OCI-LY1 (cell line): ENCODE results near the gene MED13L.

Source experiments
- CTCF ChIP-seq: fragments of 200-600 bp; sonication (generic), shearing (Covaris generic); IDR thresholded peaks from 2 replicates; pipeline ENCODE4 v1.5.1; 2017; ENCODE audit warnings: mild to moderate bottlenecking, antibody characterized with exemption, low read length, moderate library complexity, mixed read lengths
- EZH2 ChIP-seq: fragments of 200-600 bp; sonication (generic), shearing (Covaris generic); IDR thresholded peaks from 2 replicates; pipeline ENCODE4 v1.8.0; 2017; ENCODE audit warnings: borderline replicate concordance, mixed run types, mild to moderate bottlenecking, antibody characterized with exemption, low read length, moderate library complexity, mixed read lengths

DNA sequence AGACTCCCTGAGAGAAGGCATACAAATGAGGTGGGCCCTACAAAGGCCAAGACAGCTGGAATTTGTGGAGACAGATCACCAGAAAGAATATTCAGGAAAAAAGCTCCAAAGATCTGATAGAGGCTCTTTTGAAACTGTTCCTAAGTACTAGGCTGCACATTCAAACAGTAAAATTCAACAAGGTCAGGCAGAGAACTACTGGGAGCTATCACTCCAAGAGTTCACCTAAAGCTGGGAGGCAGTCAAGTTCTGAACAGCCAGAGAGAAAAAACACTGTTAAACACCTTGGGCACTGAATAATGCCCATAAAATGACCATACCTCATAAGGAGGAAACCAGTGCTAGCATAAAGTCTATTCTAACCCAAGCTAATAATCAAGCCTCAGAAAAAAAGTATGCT lies 28.6 kb downstream of the MED13L start:
- TF ChIP-seq EZH2 (no peak), CTCF (no peak)
